SK-N-MC (cell line): ENCODE results near the gene ZNF791.

Experiments used
- EZH2 ChIP-seq: fragments of 200-600 bp; sonication (generic); IDR thresholded peaks from one replicate; pipeline ENCODE4 v1.6.1; 2017; ENCODE audit warnings: antibody characterized with exemption
- POLR2AphosphoS5 ChIP-seq: IDR thresholded peaks from 2 replicates; pipeline ENCODE4 v1.6.1; 2012; ENCODE audit warnings: mild to moderate bottlenecking, low read depth, low read length, borderline replicate concordance

GRCh38 chr19:12660980-12661379, 50.3 kb downstream of the ZNF791 start:
- TF ChIP-seq POLR2AphosphoS5, result no peak
- TF ChIP-seq EZH2, result no peak
